Measurements from ENCODE around the gene ADCK2. TPM values are rescaled to one million over a fixed set of nuclear protein-coding genes. Genes with fewer than 3 reads are reported as not detected.
"Not testable (repeated sequence)": the region's sequence is repeated elsewhere in the genome, so short reads cannot be mapped to it uniquely, and the experiment has no call there.

Gene ADCK2
- total RNA-seq, 4 donors from 2014 or later, result 19.8 to 40.4 (median 25.8) TPM

DNA sequence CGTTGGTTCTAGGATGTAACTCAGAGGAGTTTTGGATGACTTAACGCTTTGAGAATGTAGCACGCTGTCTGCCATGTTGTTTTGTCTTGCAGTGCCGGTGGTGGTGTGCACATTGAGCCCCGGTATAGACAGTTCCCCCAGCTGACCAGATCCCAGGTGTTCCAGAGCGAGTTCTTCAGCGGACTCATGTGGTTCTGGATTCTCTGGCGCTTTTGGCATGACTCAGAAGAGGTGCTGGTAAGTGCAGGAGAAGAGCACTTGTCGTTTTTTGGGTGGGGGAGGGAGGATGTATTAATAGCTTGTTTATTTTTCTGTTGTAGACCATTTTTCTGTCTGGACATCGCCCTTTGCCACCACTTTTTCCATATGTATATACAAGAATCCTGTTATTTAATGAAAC is 30.0 kb downstream of the ADCK2 start:
- no peak for DNase-seq
- H3K27me3 ChIP-seq, result no peaks in the 10 kb centered on the region
- no peak overlapping the region for H3K27ac ChIP-seq
- H3K4me1 ChIP-seq, result peaks cover 0 to 10% (median 4%) of the 10 kb centered on the region in 4 donors
- no peak overlapping the region for H3K4me3 ChIP-seq
- TF ChIP-seq, protein P1, sequence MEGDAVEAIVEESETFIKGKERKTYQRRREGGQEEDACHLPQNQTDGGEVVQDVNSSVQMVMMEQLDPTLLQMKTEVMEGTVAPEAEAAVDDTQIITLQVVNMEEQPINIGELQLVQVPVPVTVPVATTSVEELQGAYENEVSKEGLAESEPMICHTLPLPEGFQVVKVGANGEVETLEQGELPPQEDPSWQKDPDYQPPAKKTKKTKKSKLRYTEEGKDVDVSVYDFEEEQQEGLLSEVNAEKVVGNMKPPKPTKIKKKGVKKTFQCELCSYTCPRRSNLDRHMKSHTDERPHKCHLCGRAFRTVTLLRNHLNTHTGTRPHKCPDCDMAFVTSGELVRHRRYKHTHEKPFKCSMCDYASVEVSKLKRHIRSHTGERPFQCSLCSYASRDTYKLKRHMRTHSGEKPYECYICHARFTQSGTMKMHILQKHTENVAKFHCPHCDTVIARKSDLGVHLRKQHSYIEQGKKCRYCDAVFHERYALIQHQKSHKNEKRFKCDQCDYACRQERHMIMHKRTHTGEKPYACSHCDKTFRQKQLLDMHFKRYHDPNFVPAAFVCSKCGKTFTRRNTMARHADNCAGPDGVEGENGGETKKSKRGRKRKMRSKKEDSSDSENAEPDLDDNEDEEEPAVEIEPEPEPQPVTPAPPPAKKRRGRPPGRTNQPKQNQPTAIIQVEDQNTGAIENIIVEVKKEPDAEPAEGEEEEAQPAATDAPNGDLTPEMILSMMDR (IDR thresholded peaks at IDR 0.05), result no peak
- H3K9me3 ChIP-seq, result no peaks in the 10 kb centered on the region
- H3K36me3 ChIP-seq, result peaks cover 0 to 31% (median 0%) of the 10 kb centered on the region in 3 donors

DNA sequence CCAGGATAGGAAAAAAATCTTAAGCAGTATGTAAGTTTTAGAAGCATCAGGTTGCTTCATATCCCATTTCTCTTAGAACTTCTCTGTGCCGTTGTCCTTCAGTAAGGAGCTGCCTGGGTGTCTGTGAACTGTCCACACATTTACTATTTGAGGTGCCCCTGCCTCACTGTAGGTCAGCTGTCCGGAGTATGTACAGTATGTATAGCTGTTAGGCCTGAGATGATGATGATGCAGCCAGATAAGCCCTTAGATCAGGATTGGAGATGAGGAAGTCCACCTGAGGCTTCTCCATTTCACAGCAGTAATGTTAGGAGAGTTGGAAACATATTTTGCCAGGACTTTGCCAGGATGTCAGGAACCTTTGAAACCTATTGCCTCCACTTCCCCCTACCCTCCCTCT is 31.5 kb downstream of the ADCK2 start:
- DNase-seq, result no peak
- Histone ChIP-seq H3K36me3 (peaks cover 0 to 31% (median 0%) of the 10 kb centered on the region in 3 donors), H3K4me3 (no peak overlapping the region), H3K27ac (no peak overlapping the region), H3K27me3 (no peaks in the 10 kb centered on the region), H3K9me3 (no peaks in the 10 kb centered on the region), H3K4me1 (no peaks in the 10 kb centered on the region)
- TF ChIP-seq, protein P1 (IDR thresholded peaks at IDR 0.05), result no peak
- TF ChIP-seq POLR2A (IDR thresholded peaks at IDR 0.05), result no peak

DNA sequence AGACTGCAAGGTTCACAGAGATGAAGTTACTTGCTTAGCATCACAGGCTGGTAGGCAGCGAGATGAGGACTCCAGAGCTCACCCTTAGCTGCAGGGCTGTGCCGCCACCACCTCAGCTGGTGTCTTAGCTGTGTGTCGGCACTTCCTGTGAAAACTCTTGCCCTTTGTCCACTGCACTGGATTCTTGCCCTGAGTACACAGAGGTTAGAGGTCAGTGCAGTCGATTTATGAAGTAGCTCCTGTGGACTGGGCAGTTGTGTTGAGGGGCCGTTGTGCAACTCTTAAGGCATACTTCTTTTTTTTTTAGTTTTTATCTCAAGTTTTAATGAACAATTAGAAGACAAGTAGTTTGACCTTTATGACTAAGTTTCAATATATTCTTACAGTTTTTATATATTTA is 34.4 kb downstream of the ADCK2 start:
- Histone ChIP-seq H3K36me3 (peaks cover 0 to 31% (median 0%) of the 10 kb centered on the region in 3 donors), H3K4me3 (no peak overlapping the region), H3K27ac (no peak overlapping the region), H3K4me1 (no peaks in the 10 kb centered on the region), H3K9me3 (no peaks in the 10 kb centered on the region), H3K27me3 (no peaks in the 10 kb centered on the region)
- TF ChIP-seq, protein P1 (IDR thresholded peaks at IDR 0.05), result no peak
- TF ChIP-seq POLR2A (IDR thresholded peaks at IDR 0.05), result no peak
- DNase-seq, result no peak

DNA sequence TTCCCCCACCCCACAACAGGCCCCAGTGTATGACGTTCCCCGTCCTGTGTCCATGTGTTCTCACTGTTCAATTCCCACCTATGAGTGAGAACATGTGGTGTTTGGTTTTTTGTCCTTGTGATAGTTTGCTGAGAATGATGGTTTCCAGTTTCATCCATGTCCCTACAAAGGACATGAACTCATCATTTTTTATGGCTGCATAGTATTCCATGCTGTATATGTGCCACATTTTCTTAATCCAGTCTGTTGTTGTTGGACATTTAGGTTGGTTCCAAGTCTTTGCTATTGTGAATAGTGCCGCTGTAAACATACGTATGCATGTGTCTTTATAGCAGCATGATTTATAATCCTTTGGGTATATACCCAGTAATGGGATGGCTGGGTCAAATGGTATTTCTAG is 36.0 kb downstream of the ADCK2 start:
- DNase-seq, H3K4me1 ChIP-seq, H3K9me3 ChIP-seq, H3K27ac ChIP-seq, H3K27me3 ChIP-seq, H3K4me3 ChIP-seq: not testable (repeated sequence)
- H3K36me3 ChIP-seq, result peaks cover 0 to 31% (median 0%) of the 10 kb centered on the region in 3 donors

DNA sequence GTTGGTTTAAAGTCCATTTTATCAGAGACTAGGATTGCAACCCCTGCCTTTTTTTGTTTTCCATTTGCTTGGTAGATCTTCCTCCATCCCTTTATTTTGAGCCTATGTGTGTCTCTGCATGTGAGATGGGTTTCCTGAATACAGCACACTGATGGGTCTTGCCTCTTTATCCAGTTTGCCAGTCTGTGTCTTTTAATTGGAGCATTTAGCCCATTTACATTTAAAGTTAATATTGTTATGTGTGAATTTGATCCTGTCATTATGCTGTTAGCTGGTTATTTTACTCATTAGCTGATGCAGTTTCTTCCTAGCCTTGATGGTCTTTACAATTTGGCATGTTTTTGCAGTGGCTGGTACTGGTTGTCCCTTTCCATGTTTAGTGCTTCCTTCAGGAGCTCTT is 39.6 kb downstream of the ADCK2 start:
- not testable (repeated sequence) for H3K4me3 ChIP-seq, H3K9me3 ChIP-seq, H3K27me3 ChIP-seq, H3K4me1 ChIP-seq, H3K27ac ChIP-seq, H3K36me3 ChIP-seq, DNase-seq

DNA sequence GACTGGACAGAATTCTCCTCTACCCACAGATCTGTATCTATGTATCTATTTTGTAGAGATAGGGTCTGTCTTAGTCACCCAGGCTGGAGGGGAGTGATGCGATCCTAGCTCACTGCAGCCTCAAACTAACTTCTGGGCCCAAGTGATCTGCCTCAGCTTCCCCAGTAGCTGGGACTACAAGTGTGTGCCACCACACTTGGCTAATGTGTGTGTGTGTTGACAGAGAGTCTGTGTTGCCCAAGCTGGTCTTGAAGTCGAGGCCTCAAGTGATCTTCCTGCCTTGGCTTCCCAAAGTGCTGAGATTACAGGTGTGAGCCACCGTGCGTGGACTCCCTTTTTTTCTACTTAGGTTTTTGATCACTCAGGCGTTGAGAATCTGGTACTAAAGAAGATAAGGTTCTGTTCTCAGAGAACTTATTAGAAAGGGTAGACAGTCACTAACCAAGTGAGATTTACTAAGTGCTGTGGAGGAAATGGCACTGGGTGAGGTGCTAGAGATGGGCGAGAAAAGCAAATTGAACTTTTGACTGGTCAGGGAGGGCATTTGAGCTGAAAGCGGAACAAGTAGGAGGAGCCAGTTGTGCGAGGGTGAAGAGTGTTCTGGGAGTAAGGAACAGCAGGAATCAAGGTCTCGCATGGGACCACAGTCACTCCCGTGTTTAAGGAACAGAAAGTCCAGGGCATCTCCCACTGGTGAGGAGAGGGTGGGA is 41.7 kb downstream of the ADCK2 start:
- Histone ChIP-seq H3K9me3 (no peaks in the 10 kb centered on the region), H3K4me3 (no peak overlapping the region), H3K4me1 (no peaks in the 10 kb centered on the region), H3K27me3 (no peaks in the 10 kb centered on the region), H3K36me3 (no peaks in the 10 kb centered on the region), H3K27ac (no peak overlapping the region)
- TF ChIP-seq, protein P1 (IDR thresholded peaks at IDR 0.05), result no peak
- TF ChIP-seq POLR2A (IDR thresholded peaks at IDR 0.05), result no peak
- no peak for DNase-seq

DNA sequence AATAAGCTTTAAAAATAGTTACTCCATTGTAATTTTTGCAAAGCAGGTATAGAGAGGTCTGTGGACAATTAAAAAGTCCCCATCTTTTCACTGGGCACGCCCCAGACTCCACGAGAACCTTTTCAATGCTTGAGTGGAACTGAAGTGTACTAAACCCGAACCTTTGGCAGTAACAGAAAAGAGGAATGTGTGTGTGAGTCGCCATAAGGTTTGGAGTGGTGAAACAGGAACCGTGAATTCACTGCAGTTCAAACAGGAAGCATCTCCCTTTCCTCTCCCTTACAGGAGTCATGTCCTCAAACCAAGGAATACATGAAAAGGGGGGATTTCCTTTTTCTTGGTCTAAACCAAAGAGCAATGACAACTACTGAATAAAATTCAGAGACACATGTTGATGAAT is 47.0 kb downstream of the ADCK2 start:
- no peak for DNase-seq
- no peaks in the 10 kb centered on the region for H3K9me3 ChIP-seq
- H3K4me1 ChIP-seq, result no peaks in the 10 kb centered on the region
- no peak for TF ChIP-seq POLR2A (IDR thresholded peaks at IDR 0.05)
- TF ChIP-seq, protein P1 (IDR thresholded peaks at IDR 0.05), result no peak
- no peak overlapping the region for H3K27ac ChIP-seq
- no peak overlapping the region for H3K4me3 ChIP-seq
- no peaks in the 10 kb centered on the region for H3K36me3 ChIP-seq
- no peaks in the 10 kb centered on the region for H3K27me3 ChIP-seq

All from Peyer's patch (tissue), 4 donors.